Erythroblast (primary cell): ENCODE results near the gene TMEM184B.

Source experiments
- DNase-seq, 2 experiments: peaks; one replicate each; lab custom pipeline; 2025; lab: John Stamatoyannopoulos, UW
- GATA1 ChIP-seq: IDR thresholded peaks from 2 replicates; pipeline ENCODE4 v1.6.1; 2011; ENCODE audit warnings: low read depth, mild to moderate bottlenecking, control low read depth, low read length, moderate library complexity
- POLR2A ChIP-seq: IDR thresholded peaks from 2 replicates; pipeline ENCODE4 v1.6.1; 2011; ENCODE audit warnings: mild to moderate bottlenecking, low read length

TMEM184B gene

GRCh38 chr22:38223289-38223960 is 49.4 kb downstream of the TMEM184B start:
- TF ChIP-seq GATA1 (no peak), POLR2A (no peak)
- no peak for DNase-seq

GRCh38 chr22:38222797-38223119 is 50.1 kb downstream of the TMEM184B start:
- no peak for DNase-seq
- TF ChIP-seq POLR2A = no peak
- no peak for TF ChIP-seq GATA1

DNA sequence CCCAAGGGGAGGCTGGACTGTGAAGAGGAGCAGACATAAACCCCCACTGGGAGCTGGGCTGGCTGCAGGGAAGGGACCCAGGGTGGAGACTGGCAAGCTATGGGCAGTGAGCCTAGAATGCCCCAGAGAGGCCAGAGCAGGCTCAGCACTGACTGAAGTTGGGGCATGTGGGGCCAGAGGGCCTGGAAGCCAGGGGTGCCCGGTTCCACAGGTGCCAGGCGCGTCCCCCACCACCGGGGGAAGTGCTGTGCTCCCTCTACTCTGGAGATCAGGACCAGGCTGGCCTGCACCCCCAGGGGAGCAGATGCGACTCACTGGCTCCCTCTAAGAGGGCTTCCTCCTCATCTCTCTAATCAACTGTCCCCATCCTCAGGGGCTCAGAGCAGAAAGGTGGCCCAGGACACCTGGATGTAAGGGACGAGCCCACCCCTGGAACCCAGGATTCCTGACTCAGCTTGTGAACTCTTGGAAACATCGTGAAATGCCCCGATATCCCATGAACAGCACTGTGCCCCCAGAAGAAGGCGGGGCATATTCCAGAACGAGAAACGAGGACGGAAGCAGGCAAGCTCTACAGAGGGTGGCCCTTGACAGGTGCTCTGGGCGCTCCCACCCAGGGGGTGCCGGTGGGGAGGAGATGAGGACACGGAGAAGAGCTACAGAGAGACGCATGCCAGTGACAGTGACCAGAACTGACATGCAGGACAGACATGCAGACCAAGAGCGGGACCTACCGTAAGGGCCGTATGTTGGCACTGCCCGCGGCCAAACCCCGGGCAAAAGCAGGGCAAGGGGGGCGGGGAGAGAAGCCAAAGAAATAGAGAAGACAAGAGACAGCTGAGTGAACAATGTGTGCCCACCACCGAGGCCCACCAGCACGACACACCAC is 50.7 kb downstream of the TMEM184B start:
- TF ChIP-seq POLR2A = no peak
- no peak for TF ChIP-seq GATA1
- no peak for DNase-seq

DNA sequence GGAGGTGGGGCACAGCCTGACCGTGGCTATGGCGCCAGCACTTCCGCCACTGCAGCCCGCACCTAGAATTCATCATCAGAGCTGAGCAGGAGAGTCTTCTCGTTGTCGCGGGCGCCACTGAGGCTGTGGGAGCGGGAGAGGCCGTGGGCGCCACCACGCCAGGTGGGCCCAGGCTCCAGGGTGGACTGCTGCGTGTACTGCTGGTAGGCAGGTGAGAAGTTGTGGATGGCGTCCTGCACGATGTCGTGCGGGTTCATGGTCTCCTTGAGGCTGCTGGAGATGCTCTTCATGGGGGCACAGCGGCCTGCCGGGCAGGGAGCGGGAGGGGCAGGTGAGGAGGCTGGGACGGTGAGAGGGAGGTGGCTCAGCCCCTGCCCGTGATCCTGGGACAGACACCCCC is 51.4 kb downstream of the TMEM184B start:
- no peak for TF ChIP-seq GATA1
- TF ChIP-seq POLR2A = no peak
- DNase-seq = no peak

GRCh38 chr22:38220653-38221386 is 52.0 kb downstream of the TMEM184B start:
- DNase-seq = no peak
- TF ChIP-seq GATA1 (no peak), POLR2A (no peak)

DNA sequence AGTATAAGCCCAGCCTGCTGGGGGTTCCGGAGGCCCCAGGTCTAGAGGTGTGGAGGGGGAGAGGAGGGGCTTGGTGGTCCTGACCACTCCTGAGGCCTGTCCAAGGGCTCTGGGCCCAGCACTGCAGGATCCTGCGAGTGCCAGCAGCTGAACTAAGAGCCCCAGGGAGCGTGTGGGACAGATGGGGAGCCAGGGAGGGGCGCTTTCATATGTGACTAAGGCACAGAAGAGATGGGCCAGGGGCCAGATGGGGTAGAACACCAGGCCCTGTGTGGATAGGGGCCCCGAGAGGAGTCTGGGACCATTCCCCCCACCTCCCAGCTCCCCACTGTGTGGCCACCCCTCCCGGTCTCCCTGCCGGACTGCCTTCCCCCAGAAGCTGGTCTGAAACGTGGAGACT is 52.6 kb downstream of the TMEM184B start:
- TF ChIP-seq GATA1 (no peak), POLR2A (no peak)
- DNase-seq = no peak

GRCh38 chr22:38219632-38220031 is 53.2 kb downstream of the TMEM184B start:
- TF ChIP-seq POLR2A = no peak
- TF ChIP-seq GATA1 = no peak
- no peak for DNase-seq

DNA sequence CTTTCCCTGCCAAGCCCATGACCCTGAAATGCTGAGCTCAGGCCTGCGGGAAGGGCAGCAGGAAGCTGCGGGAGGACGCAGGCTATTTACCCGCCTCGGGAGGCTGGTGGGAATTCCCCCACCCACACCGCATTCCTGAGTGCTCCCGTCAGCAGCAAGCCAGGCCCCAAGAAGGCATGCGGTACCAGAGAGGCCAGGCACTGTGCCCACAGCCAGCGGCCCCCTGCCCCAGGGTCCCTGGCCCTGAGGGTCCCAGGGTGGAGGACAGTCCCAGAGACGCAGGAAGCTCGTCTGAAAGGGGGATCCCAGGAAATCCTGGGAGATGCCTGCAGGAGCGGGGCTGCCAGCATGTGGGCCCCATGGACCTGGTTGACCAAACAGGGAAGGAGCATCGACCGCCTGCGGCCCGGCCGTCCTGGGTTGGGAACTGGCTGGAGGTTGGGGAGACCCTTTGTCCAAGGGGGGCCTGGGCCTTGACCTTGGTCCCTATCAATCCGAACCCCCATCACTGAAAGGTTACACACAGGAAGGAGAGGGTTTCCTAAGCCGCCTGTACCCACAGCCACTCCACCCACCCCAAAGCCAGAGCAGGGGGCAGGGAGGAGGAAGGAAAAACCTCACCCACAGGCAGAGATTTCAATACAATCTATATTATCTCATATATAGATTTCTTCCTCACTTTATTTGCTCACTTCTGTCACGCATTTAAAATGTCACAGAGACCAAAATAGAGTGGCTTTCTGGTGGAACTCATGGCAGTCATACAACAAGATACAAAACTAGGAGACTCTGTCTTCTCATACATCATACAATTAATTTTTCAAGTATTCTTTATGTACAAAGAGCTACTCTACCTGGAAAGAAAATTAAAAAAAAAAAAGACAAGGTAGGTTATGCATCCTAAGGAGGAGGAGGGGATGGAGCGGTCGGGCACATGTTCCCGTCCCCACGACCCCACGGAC is 53.9 kb downstream of the TMEM184B start:
- no peak for TF ChIP-seq GATA1
- TF ChIP-seq POLR2A = no peak
- DNase-seq = no peak

DNA sequence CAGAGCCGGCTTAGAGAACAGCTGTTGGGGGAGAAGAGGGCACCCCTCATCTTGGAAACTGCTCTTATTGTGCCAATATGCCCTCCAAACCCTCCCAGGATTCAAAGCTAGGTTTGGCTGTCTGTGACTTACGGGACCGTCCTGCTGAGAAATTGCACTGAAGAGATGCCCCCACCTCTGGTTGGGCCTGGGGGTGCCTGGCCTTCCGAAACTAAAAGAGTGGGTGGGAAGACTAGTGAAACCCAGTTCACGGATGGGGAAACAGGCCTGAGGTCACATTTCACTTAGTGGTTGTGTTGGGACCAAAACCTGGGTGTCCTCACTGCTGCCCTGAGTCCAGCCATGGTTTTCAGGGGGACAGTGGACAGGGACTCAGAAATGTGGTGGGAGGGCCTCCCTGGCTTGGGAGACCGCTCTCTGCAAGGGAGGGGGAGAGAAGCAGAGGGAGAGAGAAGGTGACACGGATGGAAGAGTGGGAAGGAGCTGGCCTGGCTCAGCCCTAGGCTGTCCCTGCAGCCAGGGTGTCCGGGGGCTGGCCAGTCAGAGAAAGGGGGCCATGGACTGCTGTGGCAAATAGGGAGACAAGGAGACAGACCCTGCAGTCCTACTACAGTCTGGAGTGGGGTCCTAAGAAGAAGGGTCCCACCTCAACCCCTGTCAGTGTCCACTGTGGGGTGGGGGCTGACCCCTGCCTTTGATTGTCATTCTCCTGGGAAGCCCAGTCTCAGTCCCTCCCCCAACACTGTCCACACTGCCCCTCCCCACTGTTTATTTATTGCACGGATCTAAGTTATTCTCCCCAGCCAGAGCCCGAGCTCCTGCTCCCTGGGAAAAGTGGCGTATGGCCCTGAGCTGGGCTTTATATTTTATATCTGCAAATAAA is 57.4 kb downstream of the TMEM184B start:
- TF ChIP-seq POLR2A (no peak), GATA1 (no peak)
- no peak for DNase-seq

- DNase-seq = peak; percentile 79 to 89
- TF ChIP-seq POLR2A (no peak), GATA1 (no peak)
These were observed 58.3 kb downstream of the TMEM184B start for GRCh38 chr22:38214302-38215056.

GRCh38 chr22:38213990-38214301 is 58.9 kb downstream of the TMEM184B start:
- no peak for TF ChIP-seq GATA1
- no peak for TF ChIP-seq POLR2A
- no peak for DNase-seq

- no peak for DNase-seq
- TF ChIP-seq GATA1 (no peak), POLR2A (no peak)
These were observed 59.4 kb downstream of the TMEM184B start for GRCh38 chr22:38213319-38213989.
